Calu3 (cell line): ENCODE measurements around the gene KBTBD3. TPM values are rescaled to one million over a fixed set of nuclear protein-coding genes. Genes with fewer than 3 reads are reported as not detected.
"Not testable (repeated sequence)": the region's sequence is repeated elsewhere in the genome, so short reads cannot be mapped to it uniquely, and the experiment has no call there.

ENCODE experiments used
- BruUV-seq: library from RNA; stranded (reverse); fragments of 400-500 nt; replicated peaks from 2 replicates; lab custom pipeline; 2021; lab: Mats Ljungman, UMichigan
- CTCF ChIA-PET: fragments of 300-600 bp; sonication (Branson Sonifier 250); formaldehyde crosslinking; loops from one replicate; lab custom pipeline; 2022; ENCODE audit warnings: antibody characterized with exemption; lab: Charles Lee
- DNase-seq: peaks from one replicate; pipeline ENCODE4 v3.0.0; 2022
- H3K27ac Mint-ChIP-seq: one replicate; pipeline ENCODE4 v1.8.0; 2022; ENCODE audit warnings: mixed read lengths; ENCODE audit not compliant: unreplicated experiment
- H3K27me3 Mint-ChIP-seq: one replicate; pipeline ENCODE4 v1.8.0; 2022; ENCODE audit warnings: mixed read lengths; ENCODE audit not compliant: unreplicated experiment
- H3K36me3 Mint-ChIP-seq: one replicate; pipeline ENCODE4 v1.8.0; 2022; ENCODE audit warnings: mild to moderate bottlenecking, moderate library complexity, mixed read lengths; ENCODE audit not compliant: insufficient read depth, unreplicated experiment
- H3K4me1 Mint-ChIP-seq: one replicate; pipeline ENCODE4 v1.8.0; 2022; ENCODE audit warnings: mild to moderate bottlenecking, low read depth, mixed read lengths; ENCODE audit not compliant: unreplicated experiment
- H3K4me3 Mint-ChIP-seq: one replicate; pipeline ENCODE4 v1.8.0; 2022; ENCODE audit warnings: mild to moderate bottlenecking, low read depth, moderate library complexity, mixed read lengths; ENCODE audit not compliant: unreplicated experiment
- H3K9me3 Mint-ChIP-seq: one replicate; pipeline ENCODE4 v1.8.0; 2022; ENCODE audit warnings: low read depth, mixed read lengths; ENCODE audit not compliant: unreplicated experiment
- CTCF ChIP-seq: fragments of 200-600 bp; IDR thresholded peaks from one replicate; pipeline ENCODE4 v1.8.0; 2022; ENCODE audit warnings: antibody characterized with exemption; ENCODE audit not compliant: unreplicated experiment
- intact Hi-C: fragments of 100-400 bp; cut with micrococcal nuclease; formaldehyde crosslinking; loops from one replicate; pipeline ENCODE4 v1.10.0; 2022; ENCODE audit not compliant: unreplicated experiment
- total RNA-seq: library from RNA; stranded (reverse); gene quantifications from 2 replicates; pipeline ENCODE4 v1.2.3, GENCODE V29; 2022

KBTBD3 gene
- total RNA-seq, 1 experiment from 2014 or later = 5.0 TPM

- DNase-seq = no peak
- Mint-ChIP-seq H3K4me3 (no peak overlapping the region), H3K27ac (no peak overlapping the region), H3K27me3 (no peaks in the 10 kb centered on the region), H3K36me3 (no peaks in the 10 kb centered on the region), H3K9me3 (no peaks in the 10 kb centered on the region), H3K4me1 (no peaks in the 10 kb centered on the region)
- BruUV-seq = no TSS peak
- CTCF ChIA-PET = no interaction called here
- intact Hi-C loops = no loop called here
- no peak for TF ChIP-seq CTCF
These were observed 64.4 kb downstream of the KBTBD3 start for GRCh38 chr11:106012744-106013143.

- no peaks in the 10 kb centered on the region for H3K27me3 Mint-ChIP-seq
- no peak for DNase-seq
- H3K27ac Mint-ChIP-seq = no peak overlapping the region
- CTCF ChIA-PET = no interaction called here
- no peak overlapping the region for H3K4me3 Mint-ChIP-seq
- intact Hi-C loops = no loop called here
- no peaks in the 10 kb centered on the region for H3K36me3 Mint-ChIP-seq
- no peaks in the 10 kb centered on the region for H3K4me1 Mint-ChIP-seq
- BruUV-seq = no TSS peak
- TF ChIP-seq CTCF = no peak
- no peaks in the 10 kb centered on the region for H3K9me3 Mint-ChIP-seq
These were observed 65.7 kb downstream of the KBTBD3 start for GRCh38 chr11:106011481-106011880.

GRCh38 chr11:106003094-106003493 is 74.1 kb downstream of the KBTBD3 start:
- H3K4me1 Mint-ChIP-seq, BruUV-seq, H3K9me3 Mint-ChIP-seq, H3K27me3 Mint-ChIP-seq, H3K36me3 Mint-ChIP-seq, CTCF ChIA-PET, H3K27ac Mint-ChIP-seq, intact Hi-C loops, H3K4me3 Mint-ChIP-seq: not testable (repeated sequence)
- DNase-seq = peak; percentile 2

- intact Hi-C loops = no loop called here
- CTCF ChIA-PET = no interaction called here
- no peak overlapping the region for H3K27ac Mint-ChIP-seq
- no peaks in the 10 kb centered on the region for H3K36me3 Mint-ChIP-seq
- BruUV-seq = no TSS peak
- H3K27me3 Mint-ChIP-seq = no peaks in the 10 kb centered on the region
- TF ChIP-seq CTCF = no peak
- peaks cover 8% of the 10 kb centered on the region for H3K4me1 Mint-ChIP-seq
- DNase-seq = no peak
- H3K4me3 Mint-ChIP-seq = no peak overlapping the region
- H3K9me3 Mint-ChIP-seq = peaks cover 6% of the 10 kb centered on the region
These were observed 75.7 kb downstream of the KBTBD3 start for GRCh38 chr11:106001304-106002012.

Other genes starting within 250 kb of the KBTBD3 start
- 14.1 and 15.5 TPM in 2 replicates for gene MSANTD4, start 55.1 kb downstream of the KBTBD3 start, total RNA-seq
- gene AASDHPPT, start 315 bp upstream of the KBTBD3 start, total RNA-seq = 24.9 and 30.7 TPM in 2 replicates